Omental fat pad (tissue), 4 donors: ENCODE data around the gene TTC39B. TPM values are rescaled to one million over a fixed set of nuclear protein-coding genes. Genes with fewer than 3 reads are reported as not detected.

Experiments
- ATAC-seq: fragments of 150-250 bp; one replicate; pipeline ENCODE4 v1.9.1; 2016; ENCODE audit warnings: mild to moderate bottlenecking, moderate library complexity; ENCODE audit not compliant: low FRiP score
- DNase-seq: peaks from one replicate; pipeline ENCODE4 v3.0.0-alpha.2; 2019; ENCODE audit warnings: low spot score
- total RNA-seq, 4 donors: library from RNA; depleted of rRNA; stranded (reverse); fragments of >200 nt; gene quantifications; one replicate each; pipeline ENCODE4 v1.1.0, GENCODE V29; 2016
- TF ChIP-seq, protein P1 (sequence below), 3 donors: fragments of 450-650 bp; IDR thresholded peaks; one replicate each; pipeline ENCODE4 v1.5.1; 2016 to 2017; ENCODE audit warnings: antibody characterized with exemption in 3 of 3, mild to moderate bottlenecking in 3 of 3, moderate library complexity in 2 of 3

Gene TTC39B
- total RNA-seq, 4 donors from 2014 or later = 3.7 to 12.6 (median 5.3) TPM

DNA sequence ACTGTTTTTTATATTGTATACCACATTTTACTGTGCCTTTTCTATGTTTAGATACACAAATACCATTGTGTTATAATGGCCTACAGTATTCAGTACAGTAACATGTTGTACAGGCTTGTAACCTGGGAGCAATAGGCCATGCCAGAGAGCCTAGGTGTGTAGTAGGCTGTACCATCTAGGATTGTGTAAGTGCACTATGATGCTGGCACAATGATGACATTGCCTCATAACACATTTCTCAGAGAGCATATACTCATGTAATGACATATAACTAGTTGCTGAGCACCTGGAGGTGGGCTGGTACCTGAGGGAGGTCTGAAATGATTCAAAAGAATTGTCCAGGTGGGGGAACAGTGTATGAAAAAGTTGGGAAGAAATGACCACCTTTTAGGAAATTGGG is 13.9 kb downstream of the TTC39B start:
- ATAC-seq = no peak
- TF ChIP-seq, protein P1, sequence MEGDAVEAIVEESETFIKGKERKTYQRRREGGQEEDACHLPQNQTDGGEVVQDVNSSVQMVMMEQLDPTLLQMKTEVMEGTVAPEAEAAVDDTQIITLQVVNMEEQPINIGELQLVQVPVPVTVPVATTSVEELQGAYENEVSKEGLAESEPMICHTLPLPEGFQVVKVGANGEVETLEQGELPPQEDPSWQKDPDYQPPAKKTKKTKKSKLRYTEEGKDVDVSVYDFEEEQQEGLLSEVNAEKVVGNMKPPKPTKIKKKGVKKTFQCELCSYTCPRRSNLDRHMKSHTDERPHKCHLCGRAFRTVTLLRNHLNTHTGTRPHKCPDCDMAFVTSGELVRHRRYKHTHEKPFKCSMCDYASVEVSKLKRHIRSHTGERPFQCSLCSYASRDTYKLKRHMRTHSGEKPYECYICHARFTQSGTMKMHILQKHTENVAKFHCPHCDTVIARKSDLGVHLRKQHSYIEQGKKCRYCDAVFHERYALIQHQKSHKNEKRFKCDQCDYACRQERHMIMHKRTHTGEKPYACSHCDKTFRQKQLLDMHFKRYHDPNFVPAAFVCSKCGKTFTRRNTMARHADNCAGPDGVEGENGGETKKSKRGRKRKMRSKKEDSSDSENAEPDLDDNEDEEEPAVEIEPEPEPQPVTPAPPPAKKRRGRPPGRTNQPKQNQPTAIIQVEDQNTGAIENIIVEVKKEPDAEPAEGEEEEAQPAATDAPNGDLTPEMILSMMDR (IDR thresholded peaks at IDR 0.05) = no peak
- no peak for DNase-seq

DNA sequence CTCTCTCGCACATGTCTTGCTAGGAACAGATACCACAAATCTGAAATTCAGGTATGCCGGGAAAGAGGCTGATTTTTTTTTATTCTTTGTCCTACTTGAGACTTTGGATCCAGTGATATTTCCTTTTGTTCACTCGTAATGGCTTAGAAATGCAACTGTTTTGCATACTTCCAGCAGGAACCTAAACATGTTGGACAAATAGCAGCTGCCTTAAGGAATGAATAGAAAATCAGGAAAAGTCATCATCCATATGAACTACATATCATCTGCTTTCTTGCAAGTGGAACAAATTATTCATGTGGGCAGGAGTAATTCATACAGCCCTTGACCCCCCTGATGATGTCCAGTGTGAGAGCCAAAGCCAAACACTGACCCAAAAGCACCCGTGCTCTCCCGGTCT is 17.4 kb downstream of the TTC39B start:
- TF ChIP-seq, protein P1 (IDR thresholded peaks at IDR 0.05) = no peak
- ATAC-seq = no peak

DNA sequence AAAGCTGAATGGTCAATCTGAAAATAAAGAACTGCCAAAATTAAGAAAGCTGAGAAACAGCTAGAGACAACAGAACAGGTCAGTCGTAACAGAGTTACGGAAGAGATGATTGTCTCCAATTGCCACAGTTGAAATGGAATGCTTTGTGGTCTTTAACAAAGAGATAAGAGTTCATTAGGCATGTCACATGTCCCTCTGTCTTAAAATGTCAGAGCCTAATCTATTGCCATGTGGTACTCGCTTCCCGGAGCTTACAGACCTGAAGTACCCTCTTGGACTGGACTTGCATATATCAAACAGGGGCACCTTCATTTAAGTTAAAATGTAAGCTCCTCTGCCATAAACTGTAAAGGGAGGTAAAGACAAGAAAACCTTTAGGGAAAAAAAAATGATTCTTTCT is 19.7 kb downstream of the TTC39B start:
- TF ChIP-seq, protein P1 (IDR thresholded peaks at IDR 0.05) = no peak
- DNase-seq (no peak), ATAC-seq (no peak)

More for the DNA sequence above, 17.4 kb downstream of the TTC39B start:
- DNase-seq = no peak

DNA sequence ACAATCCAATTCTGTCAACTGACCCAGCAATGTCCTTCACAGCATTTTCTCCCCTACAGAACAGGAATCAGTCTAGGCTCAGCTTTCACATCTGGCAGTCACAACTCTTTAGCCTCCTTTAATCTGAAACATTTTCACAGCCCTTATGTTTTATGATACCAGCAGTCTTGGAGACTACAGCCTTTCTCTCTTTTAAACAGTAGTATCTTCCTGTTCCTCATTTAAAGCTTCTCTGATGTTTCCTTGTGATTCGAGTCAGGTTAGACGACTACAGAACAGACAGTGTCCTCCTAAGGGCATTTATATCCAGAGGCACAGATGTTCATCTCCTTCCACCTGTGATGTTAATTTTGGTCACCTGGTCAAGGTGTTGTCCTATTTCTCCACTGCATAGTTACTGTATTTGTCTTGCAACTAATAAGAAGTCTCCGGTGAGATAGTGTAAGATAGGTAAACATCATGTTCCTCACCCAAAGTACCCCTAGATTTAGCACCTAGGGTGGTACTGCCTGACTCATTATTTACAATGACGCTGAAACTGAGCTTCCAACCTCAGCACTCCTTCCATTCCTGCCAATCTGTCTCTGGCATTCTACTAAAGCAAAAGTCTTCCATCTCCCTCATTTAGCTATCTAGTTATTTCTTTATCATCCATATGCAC is 20.7 kb downstream of the TTC39B start:
- no peak for ATAC-seq
- no peak for DNase-seq
- TF ChIP-seq, protein P1 (IDR thresholded peaks at IDR 0.05) = no peak

DNA sequence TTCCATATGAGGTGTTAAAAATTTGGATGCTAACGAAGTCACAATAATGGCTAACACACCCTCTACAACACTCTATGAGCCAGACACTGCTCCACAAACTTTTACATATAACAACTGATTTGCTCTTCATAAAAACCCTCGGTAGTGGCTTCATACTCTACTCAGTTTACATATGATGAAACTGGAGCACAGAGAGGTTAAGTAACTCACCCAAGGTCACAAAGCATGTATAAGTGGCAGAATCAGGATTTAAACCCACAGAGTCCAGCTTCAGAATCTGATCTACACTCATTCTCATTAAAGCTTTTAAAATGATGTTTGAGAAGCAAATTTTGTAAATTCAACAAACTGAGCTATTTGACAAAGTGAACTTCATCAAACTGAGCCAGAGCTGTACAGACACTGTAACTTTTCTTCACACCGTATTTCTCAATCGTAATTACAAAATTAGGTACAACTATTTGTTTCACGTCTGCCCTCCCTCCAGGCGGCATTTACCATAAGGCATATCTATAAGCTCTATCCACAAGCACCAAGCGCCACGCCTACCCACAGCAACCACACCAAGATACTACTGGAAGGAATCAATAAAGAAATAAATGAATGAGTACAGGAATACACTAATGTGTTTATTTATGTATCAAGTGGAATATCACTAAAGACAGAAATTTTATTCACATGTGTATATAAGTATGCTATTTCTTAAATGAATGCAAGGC is 24.3 kb downstream of the TTC39B start:
- DNase-seq (no peak), ATAC-seq (no peak)
- TF ChIP-seq, protein P1 (IDR thresholded peaks at IDR 0.05) = no peak

DNA sequence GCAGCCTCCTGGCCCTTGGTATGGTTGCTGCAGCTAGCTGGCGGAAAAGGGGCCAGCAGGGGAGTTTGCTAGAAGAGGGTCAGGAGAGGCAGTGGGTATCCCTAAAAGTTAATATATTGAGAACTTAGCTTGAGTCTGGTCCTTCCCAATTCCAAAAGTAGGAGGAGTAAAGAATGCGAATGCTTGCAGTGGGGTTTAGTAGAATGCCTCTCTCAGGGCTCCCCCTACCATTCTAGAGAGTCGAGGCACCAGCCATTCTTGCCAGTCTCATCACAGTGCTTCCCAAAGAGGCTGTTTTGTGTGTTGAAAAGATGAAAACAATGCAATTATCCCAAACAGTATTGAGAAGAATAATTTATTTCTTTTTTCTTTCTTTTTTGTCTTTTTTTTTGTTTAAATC is 26.4 kb downstream of the TTC39B start:
- TF ChIP-seq, protein P1 (IDR thresholded peaks at IDR 0.05) = no peak
- DNase-seq = no peak
- no peak for ATAC-seq

DNA sequence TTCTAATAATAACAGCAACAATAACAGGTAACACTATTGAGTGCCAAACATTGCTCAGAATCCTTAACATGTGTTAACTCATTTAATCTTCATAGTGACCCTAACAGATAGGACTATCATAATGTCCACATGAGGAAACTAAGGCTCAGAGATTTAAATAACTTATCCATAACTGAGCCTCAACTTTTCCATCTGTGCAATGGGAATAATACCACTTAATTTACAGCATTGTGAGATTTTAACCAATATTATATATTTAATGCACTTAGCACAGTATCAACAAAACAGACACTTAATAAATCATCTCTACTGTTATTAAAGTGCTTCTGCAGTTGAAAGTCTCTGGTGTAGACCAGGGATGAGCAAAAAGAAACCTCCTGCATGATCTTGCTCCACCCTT is 28.2 kb downstream of the TTC39B start:
- ATAC-seq (no peak), DNase-seq (no peak)
- TF ChIP-seq, protein P1 (IDR thresholded peaks at IDR 0.05) = no peak
